Measurements from ENCODE around the gene MCC. TPM values are rescaled to one million over a fixed set of nuclear protein-coding genes. Genes with fewer than 3 reads are reported as not detected.

The MCC gene
- total RNA-seq, 1 donor from 2014 or later: 26.9 TPM

DNA sequence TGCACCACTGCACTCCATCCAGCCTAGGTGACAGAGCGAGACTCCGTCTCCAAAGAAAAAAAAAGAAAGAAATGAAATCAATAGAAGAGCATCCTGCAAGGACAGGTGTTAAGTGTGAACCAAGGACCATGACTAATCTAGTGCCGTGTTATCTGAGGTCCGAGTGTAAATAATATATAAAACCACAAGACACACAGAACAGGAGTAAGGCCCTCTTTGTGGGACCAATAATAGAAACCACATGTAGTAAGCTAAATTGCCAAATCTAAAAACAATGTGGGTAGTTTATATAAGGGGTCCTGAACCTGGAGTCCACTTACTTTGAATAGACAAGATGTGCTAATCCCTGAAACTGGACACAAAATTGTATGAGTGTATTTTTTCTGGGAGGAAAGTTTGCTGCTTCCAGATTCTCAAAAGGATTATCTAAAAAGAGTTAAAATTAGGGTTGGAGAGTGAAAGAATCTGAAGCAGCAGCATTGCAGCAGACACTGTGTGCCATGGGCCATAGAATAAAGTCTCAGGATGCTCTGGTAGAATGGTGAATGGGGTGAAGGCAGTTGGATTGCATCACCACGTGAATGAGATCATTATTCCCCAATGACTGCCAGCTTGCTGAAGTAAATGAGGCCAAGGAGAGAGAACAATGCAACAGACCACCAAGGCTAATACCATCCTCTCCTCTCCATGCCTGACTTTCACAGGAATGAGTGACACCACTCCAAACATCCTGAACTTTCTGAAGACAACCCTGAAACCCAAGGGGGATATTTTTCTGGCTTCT, 288.9 kb downstream of the MCC start:
- no peaks in the 10 kb centered on the region for H3K36me3 ChIP-seq (ENCODE audit: insufficient read depth, low read length)
- H3K79me2 ChIP-seq (ENCODE audit: insufficient read depth, low read length): peaks cover 6% of the 10 kb centered on the region
- no peak overlapping the region for H3K4me3 ChIP-seq (ENCODE audit: insufficient read depth, low read depth, low read length)
- Mint-ChIP-seq H3K27ac (ENCODE audit: unreplicated experiment) (peak overlapping the region; percentile 55), H3K27me3 (ENCODE audit: low read depth, unreplicated experiment) (no peaks in the 10 kb centered on the region), H3K9me3 (ENCODE audit: unreplicated experiment) (peaks cover 8% of the 10 kb centered on the region), H3K4me1 (ENCODE audit: low read depth, unreplicated experiment) (peaks cover 31% of the 10 kb centered on the region), H3K4me3 (ENCODE audit: unreplicated experiment) (no peak overlapping the region), H3K36me3 (ENCODE audit: low read depth, unreplicated experiment) (peaks cover 12% of the 10 kb centered on the region)
- peaks cover 15% of the 10 kb centered on the region for H3K4me1 ChIP-seq (ENCODE audit: insufficient read depth, low read length)
- no peaks in the 10 kb centered on the region for H3K9me3 ChIP-seq (ENCODE audit: insufficient read depth, low read depth, low read length)
- H3K27ac ChIP-seq (ENCODE audit: low read depth, low read length): no peak overlapping the region
- FAIRE-seq: no peak
- no peak overlapping the region for H3K4me2 ChIP-seq (ENCODE audit: low read length)
- no peak overlapping the region for H3K9ac ChIP-seq (ENCODE audit: low read length)
- DNase-seq (ENCODE audit: low read depth): peak; percentile 71
- H3K27me3 ChIP-seq (ENCODE audit: insufficient read depth, low read length): no peaks in the 10 kb centered on the region
- TF ChIP-seq, protein P1, sequence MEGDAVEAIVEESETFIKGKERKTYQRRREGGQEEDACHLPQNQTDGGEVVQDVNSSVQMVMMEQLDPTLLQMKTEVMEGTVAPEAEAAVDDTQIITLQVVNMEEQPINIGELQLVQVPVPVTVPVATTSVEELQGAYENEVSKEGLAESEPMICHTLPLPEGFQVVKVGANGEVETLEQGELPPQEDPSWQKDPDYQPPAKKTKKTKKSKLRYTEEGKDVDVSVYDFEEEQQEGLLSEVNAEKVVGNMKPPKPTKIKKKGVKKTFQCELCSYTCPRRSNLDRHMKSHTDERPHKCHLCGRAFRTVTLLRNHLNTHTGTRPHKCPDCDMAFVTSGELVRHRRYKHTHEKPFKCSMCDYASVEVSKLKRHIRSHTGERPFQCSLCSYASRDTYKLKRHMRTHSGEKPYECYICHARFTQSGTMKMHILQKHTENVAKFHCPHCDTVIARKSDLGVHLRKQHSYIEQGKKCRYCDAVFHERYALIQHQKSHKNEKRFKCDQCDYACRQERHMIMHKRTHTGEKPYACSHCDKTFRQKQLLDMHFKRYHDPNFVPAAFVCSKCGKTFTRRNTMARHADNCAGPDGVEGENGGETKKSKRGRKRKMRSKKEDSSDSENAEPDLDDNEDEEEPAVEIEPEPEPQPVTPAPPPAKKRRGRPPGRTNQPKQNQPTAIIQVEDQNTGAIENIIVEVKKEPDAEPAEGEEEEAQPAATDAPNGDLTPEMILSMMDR (IDR thresholded peaks at IDR 0.05; ENCODE audit: insufficient read depth, low read depth, low read length): no peak
- no peak for TF ChIP-seq EZH2 (IDR thresholded peaks at IDR 0.05; ENCODE audit: insufficient read depth, low read length)
- peaks cover 63% of the 10 kb centered on the region for H4K20me1 ChIP-seq (ENCODE audit: insufficient read depth, low read length)
- no peak overlapping the region for H2AFZ ChIP-seq (ENCODE audit: low read depth, low read length)

DNA sequence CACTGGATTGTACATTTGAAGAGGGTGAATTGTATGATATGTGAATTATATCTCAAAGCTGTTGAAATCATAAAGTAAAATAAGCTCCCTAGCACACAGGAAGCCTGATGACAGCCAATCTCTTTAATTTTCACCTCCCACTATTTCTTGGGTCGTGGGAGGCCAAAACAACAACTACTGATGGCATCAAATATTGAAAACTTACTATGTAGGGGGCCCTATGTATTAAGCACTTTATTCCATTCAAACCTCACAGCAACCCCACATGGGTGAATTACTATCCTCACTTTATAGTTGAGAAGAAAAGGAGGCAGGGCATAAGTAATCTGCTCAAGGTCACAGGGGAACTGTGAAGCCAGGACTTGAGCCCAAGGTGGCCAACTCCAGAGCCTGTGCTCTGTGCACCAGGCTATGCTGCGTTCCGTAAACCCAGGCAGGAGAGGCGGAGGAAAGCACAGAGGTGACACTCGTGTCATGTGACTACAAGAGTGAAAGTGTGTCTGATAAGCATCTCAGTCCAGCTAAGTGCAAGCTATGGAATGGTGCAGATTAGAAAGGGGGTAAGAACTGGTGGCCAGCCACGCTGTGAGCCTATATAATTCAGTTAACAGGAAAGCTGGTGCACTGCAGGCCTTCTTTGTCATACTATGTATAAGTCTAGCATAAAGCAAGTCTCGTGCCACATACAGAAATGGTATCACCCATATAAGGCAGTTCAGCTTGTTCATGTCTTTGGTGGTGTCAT, 290.6 kb downstream of the MCC start:
- Mint-ChIP-seq H3K9me3 (ENCODE audit: unreplicated experiment) (peaks cover 18% of the 10 kb centered on the region), H3K27ac (ENCODE audit: unreplicated experiment) (no peak overlapping the region), H3K4me1 (ENCODE audit: low read depth, unreplicated experiment) (peaks cover 22% of the 10 kb centered on the region), H3K27me3 (ENCODE audit: low read depth, unreplicated experiment) (no peaks in the 10 kb centered on the region), H3K36me3 (ENCODE audit: low read depth, unreplicated experiment) (peaks cover 20% of the 10 kb centered on the region), H3K4me3 (ENCODE audit: unreplicated experiment) (no peak overlapping the region)
- TF ChIP-seq, protein P1 (IDR thresholded peaks at IDR 0.05; ENCODE audit: insufficient read depth, low read depth, low read length): no peak
- no peak for TF ChIP-seq EZH2 (IDR thresholded peaks at IDR 0.05; ENCODE audit: insufficient read depth, low read length)
- Histone ChIP-seq H3K4me3 (ENCODE audit: insufficient read depth, low read depth, low read length) (no peak overlapping the region), H3K27ac (ENCODE audit: low read depth, low read length) (no peak overlapping the region), H3K79me2 (ENCODE audit: insufficient read depth, low read length) (peaks cover 6% of the 10 kb centered on the region), H3K9me3 (ENCODE audit: insufficient read depth, low read depth, low read length) (no peaks in the 10 kb centered on the region), H3K4me2 (ENCODE audit: low read length) (no peak overlapping the region), H3K4me1 (ENCODE audit: insufficient read depth, low read length) (peaks cover 2% of the 10 kb centered on the region), H3K9ac (ENCODE audit: low read length) (no peak overlapping the region), H3K27me3 (ENCODE audit: insufficient read depth, low read length) (no peaks in the 10 kb centered on the region), H4K20me1 (ENCODE audit: insufficient read depth, low read length) (peaks cover 65% of the 10 kb centered on the region), H2AFZ (ENCODE audit: low read depth, low read length) (no peak overlapping the region), H3K36me3 (ENCODE audit: insufficient read depth, low read length) (no peaks in the 10 kb centered on the region)
- DNase-seq (ENCODE audit: low read depth) (no peak), FAIRE-seq (no peak)
